ENCODE results near the gene ARL15. TPM values are rescaled to one million over a fixed set of nuclear protein-coding genes. Genes with fewer than 3 reads are reported as not detected.

The ARL15 gene
- total and polyA plus RNA-seq, 2 donors (not counting 3 experiments of a cell fraction or from before 2014, with no cell fraction given), result 11.9 to 24.4 TPM

GRCh38 chr5:54146390-54146789 lies 164.0 kb downstream of the ARL15 start:
- dilution Hi-C loops (cut with MboI; ENCODE audit: extremely low pct_ligation_motif_present, low sequenced_read_pairs) (no loop called here), intact Hi-C loops (cut with micrococcal nuclease) (no loop called here)
- Histone ChIP-seq H3K9me1 (replicated peaks; ENCODE audit: control insufficient read depth, extremely low read depth, insufficient read depth, low read length) (no peaks in the 10 kb centered on the region), H4K20me1 (replicated peaks; ENCODE audit: control insufficient read depth, extremely low read depth, insufficient read depth, low read length) (no peaks in the 10 kb centered on the region), H3K4me2 (ENCODE audit: insufficient read depth, low read length) (no peak overlapping the region), H3K27me3 (ENCODE audit: control insufficient read depth in 2 of 2, insufficient read depth in 2 of 2, low read length in 2 of 2) (no peaks in the 10 kb centered on the region), H3K9me3 (replicated peaks; ENCODE audit: control insufficient read depth, insufficient read depth, low read length) (no peaks in the 10 kb centered on the region), H3K79me2 (ENCODE audit: control insufficient read depth, insufficient read depth, low read length) (no peaks in the 10 kb centered on the region), H3K27ac (ENCODE audit: insufficient read depth, low read depth, low read length) (no peak overlapping the region), H3K4me1 (ENCODE audit: control insufficient read depth, extremely low read depth, insufficient read depth, low read length) (no peaks in the 10 kb centered on the region), H2AFZ (ENCODE audit: low read depth, low read length) (no peak overlapping the region), H3K4me3 (replicated peaks in 1 of 3; ENCODE audit: insufficient read depth in 1 of 3, low read depth in 1 of 3, low read length in 3 of 3) (no peak overlapping the region), H3K36me3 (ENCODE audit: control insufficient read depth in 2 of 2, extremely low read depth in 1 of 2, insufficient read depth in 2 of 2, low read length in 2 of 2) (no peaks in the 10 kb centered on the region), H3K9ac (replicated peaks; ENCODE audit: extremely low read depth, insufficient read depth, low read length) (no peak overlapping the region)
- DNase-seq (ENCODE audit: low read depth, low spot score), result no peak
- POLR2A ChIA-PET, result no interaction called here
- no peak for TF ChIP-seq MYC (IDR thresholded peaks at IDR 0.05; ENCODE audit: low read depth, low read length)
- TF ChIP-seq GATA2 (IDR thresholded peaks at IDR 0.05; ENCODE audit: insufficient read depth, insufficient read length, low read depth, low read length), result no peak
- TF ChIP-seq, protein P1, sequence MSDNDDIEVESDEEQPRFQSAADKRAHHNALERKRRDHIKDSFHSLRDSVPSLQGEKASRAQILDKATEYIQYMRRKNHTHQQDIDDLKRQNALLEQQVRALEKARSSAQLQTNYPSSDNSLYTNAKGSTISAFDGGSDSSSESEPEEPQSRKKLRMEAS (IDR thresholded peaks at IDR 0.05; ENCODE audit: insufficient read depth, insufficient read length), result no peak
- no peak for TF ChIP-seq EZH2 (IDR thresholded peaks at IDR 0.05; ENCODE audit: borderline replicate concordance, low read depth, low read length, severe bottlenecking)
- TF ChIP-seq JUN (IDR thresholded peaks at IDR 0.05; ENCODE audit: borderline replicate concordance, insufficient read depth, insufficient read length, low read depth), result no peak
- no peak for TF ChIP-seq CTCF (IDR thresholded peaks at IDR 0.05; ENCODE audit: extremely low read depth in 1 of 2, insufficient read depth in 1 of 2, low read depth in 1 of 2, low read length in 2 of 2)
- TF ChIP-seq POLR2AphosphoS5 (IDR thresholded peaks at IDR 0.05; ENCODE audit: insufficient read depth, low read depth, low read length), result no peak
- TF ChIP-seq FOS (IDR thresholded peaks at IDR 0.05; ENCODE audit: borderline replicate concordance, insufficient read depth, low read length), result no peak
- no peak for TF ChIP-seq POLR2A (IDR thresholded peaks at IDR 0.05; ENCODE audit: low read depth, low read length)
- FAIRE-seq, result no peak
- BruUV-seq (replicated peaks), result no TSS peak
- CTCF ChIA-PET, result no interaction called here

All from endothelial cell of umbilical vein (primary cell).